ENCODE results near the gene CMYA5.

The CMYA5 gene

DNA sequence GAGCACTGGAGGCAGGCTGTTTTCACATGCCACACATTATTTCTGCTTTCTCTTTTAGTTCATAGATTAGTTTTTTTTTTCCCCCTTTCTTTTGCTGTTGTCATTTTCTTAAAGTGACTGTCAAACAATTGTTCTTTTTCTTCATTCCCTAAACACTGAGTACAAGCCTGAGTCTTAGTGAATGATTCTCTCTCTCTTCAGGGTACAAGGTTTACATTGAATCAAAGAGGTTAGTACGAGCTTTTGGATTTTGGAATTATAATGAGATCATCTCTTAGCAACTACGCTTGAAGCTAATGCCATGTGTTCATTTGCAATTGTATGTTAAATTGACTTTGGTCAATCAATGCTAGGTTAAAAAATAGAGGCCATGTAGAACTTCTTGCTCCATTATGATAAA lies 125.1 kb downstream of the CMYA5 start:
- Histone ChIP-seq H3K4me2 (ENCODE audit: low read length) (no peak overlapping the region), H3K9me3 (ENCODE audit: insufficient read depth, low read length) (no peaks in the 10 kb centered on the region), H3K9ac (ENCODE audit: low read length) (no peak overlapping the region), H3K27me3 (ENCODE audit: low read depth, low read length) (no peaks in the 10 kb centered on the region), H3K79me2 (ENCODE audit: low read length) (no peaks in the 10 kb centered on the region), H4K20me1 (ENCODE audit: insufficient read depth, low read length) (no peaks in the 10 kb centered on the region), H3K27ac (ENCODE audit: low read length) (no peak overlapping the region), H3K4me1 (ENCODE audit: low read length) (no peaks in the 10 kb centered on the region), H3K4me3 (ENCODE audit: low read length) (no peak overlapping the region), H2AFZ (ENCODE audit: low read depth, low read length) (no peak overlapping the region), H3K36me3 (replicated peaks; ENCODE audit: low read depth, low read length) (no peaks in the 10 kb centered on the region)
- TF ChIP-seq EZH2phosphoT487 (IDR thresholded peaks at IDR 0.05; ENCODE audit: low read depth): no peak
- TF ChIP-seq, protein P1, sequence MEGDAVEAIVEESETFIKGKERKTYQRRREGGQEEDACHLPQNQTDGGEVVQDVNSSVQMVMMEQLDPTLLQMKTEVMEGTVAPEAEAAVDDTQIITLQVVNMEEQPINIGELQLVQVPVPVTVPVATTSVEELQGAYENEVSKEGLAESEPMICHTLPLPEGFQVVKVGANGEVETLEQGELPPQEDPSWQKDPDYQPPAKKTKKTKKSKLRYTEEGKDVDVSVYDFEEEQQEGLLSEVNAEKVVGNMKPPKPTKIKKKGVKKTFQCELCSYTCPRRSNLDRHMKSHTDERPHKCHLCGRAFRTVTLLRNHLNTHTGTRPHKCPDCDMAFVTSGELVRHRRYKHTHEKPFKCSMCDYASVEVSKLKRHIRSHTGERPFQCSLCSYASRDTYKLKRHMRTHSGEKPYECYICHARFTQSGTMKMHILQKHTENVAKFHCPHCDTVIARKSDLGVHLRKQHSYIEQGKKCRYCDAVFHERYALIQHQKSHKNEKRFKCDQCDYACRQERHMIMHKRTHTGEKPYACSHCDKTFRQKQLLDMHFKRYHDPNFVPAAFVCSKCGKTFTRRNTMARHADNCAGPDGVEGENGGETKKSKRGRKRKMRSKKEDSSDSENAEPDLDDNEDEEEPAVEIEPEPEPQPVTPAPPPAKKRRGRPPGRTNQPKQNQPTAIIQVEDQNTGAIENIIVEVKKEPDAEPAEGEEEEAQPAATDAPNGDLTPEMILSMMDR (IDR thresholded peaks at IDR 0.05; ENCODE audit: low read depth, low read length): no peak

DNA sequence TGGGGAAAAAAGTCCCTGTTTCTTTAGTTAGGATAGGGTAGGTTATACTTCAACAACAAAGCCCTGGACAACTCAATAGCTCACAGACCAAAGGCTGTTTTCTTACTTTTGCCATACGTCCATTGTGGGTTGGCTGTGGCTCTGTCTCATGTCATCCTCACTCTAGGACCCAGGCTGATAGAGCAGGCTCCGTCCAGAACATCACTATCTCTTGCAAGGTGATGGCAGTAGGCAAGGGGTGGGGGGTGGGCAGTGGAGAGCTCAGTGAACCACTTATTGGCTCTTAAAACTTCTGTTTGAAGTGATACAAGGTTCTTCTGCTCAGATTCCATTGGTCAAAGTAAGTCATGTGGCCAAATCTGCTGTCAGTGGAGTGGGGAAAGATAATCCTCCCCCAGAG lies 126.4 kb downstream of the CMYA5 start:
- TF ChIP-seq EZH2phosphoT487 (IDR thresholded peaks at IDR 0.05; ENCODE audit: low read depth): no peak
- TF ChIP-seq, protein P1 (IDR thresholded peaks at IDR 0.05; ENCODE audit: low read depth, low read length): no peak
- Histone ChIP-seq H4K20me1 (ENCODE audit: insufficient read depth, low read length) (no peaks in the 10 kb centered on the region), H3K27me3 (ENCODE audit: low read depth, low read length) (no peaks in the 10 kb centered on the region), H3K4me1 (ENCODE audit: low read length) (no peaks in the 10 kb centered on the region), H3K4me3 (ENCODE audit: low read length) (no peak overlapping the region), H3K79me2 (ENCODE audit: low read length) (no peaks in the 10 kb centered on the region), H3K9me3 (ENCODE audit: insufficient read depth, low read length) (no peaks in the 10 kb centered on the region), H3K9ac (ENCODE audit: low read length) (no peak overlapping the region), H2AFZ (ENCODE audit: low read depth, low read length) (no peak overlapping the region), H3K27ac (ENCODE audit: low read length) (no peak overlapping the region), H3K36me3 (replicated peaks; ENCODE audit: low read depth, low read length) (no peaks in the 10 kb centered on the region), H3K4me2 (ENCODE audit: low read length) (no peak overlapping the region)

- H3K4me1 ChIP-seq (ENCODE audit: low read length): no peaks in the 10 kb centered on the region
- no peak overlapping the region for H3K4me3 ChIP-seq (ENCODE audit: low read length)
- no peaks in the 10 kb centered on the region for H3K36me3 ChIP-seq (replicated peaks; ENCODE audit: low read depth, low read length)
- H2AFZ ChIP-seq (ENCODE audit: low read depth, low read length): no peak overlapping the region
- H3K4me2 ChIP-seq (ENCODE audit: low read length): no peak overlapping the region
- no peaks in the 10 kb centered on the region for H3K27me3 ChIP-seq (ENCODE audit: low read depth, low read length)
- H3K27ac ChIP-seq (ENCODE audit: low read length): no peak overlapping the region
- H3K9ac ChIP-seq (ENCODE audit: low read length): no peak overlapping the region
- no peaks in the 10 kb centered on the region for H3K9me3 ChIP-seq (ENCODE audit: insufficient read depth, low read length)
- H4K20me1 ChIP-seq (ENCODE audit: insufficient read depth, low read length): no peaks in the 10 kb centered on the region
- TF ChIP-seq, protein P1 (IDR thresholded peaks at IDR 0.05; ENCODE audit: low read depth, low read length): no peak
- no peak for TF ChIP-seq EZH2phosphoT487 (IDR thresholded peaks at IDR 0.05; ENCODE audit: low read depth)
- H3K79me2 ChIP-seq (ENCODE audit: low read length): no peaks in the 10 kb centered on the region
Observed at GRCh38 chr5:79820648-79821047, 131.0 kb downstream of the CMYA5 start.

DNA sequence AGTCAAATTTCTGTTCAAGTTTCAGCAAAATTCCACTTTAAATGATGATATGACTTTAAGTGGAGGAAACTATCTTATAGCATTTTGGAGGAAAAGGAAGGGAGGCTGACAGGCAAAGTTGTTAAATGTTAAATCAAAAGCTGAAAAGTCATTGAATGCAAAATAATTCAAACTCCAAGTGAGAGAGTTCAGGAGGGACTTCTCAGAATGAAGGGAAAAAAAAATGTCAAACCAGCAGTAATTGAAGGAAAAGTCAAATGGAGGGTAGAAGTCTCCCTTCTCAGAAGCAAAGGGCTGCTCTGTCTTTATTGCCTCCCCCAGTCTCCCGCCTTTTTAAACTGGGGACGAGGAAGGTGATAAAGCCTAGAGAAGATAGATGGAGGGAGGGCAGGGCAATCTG lies 134.8 kb downstream of the CMYA5 start:
- H2AFZ ChIP-seq (ENCODE audit: low read depth, low read length): no peak overlapping the region
- no peak for TF ChIP-seq EZH2phosphoT487 (IDR thresholded peaks at IDR 0.05; ENCODE audit: low read depth)
- TF ChIP-seq, protein P1 (IDR thresholded peaks at IDR 0.05; ENCODE audit: low read depth, low read length): no peak

More for the DNA sequence above, 134.8 kb downstream of the CMYA5 start:
- no peak overlapping the region for H3K4me2 ChIP-seq (ENCODE audit: low read length)
- H3K27me3 ChIP-seq (ENCODE audit: low read depth, low read length): no peaks in the 10 kb centered on the region
- no peaks in the 10 kb centered on the region for H3K4me1 ChIP-seq (ENCODE audit: low read length)
- H3K27ac ChIP-seq (ENCODE audit: low read length): no peak overlapping the region
- no peak overlapping the region for H3K4me3 ChIP-seq (ENCODE audit: low read length)
- H3K36me3 ChIP-seq (replicated peaks; ENCODE audit: low read depth, low read length): no peaks in the 10 kb centered on the region
- no peaks in the 10 kb centered on the region for H4K20me1 ChIP-seq (ENCODE audit: insufficient read depth, low read length)
- no peaks in the 10 kb centered on the region for H3K79me2 ChIP-seq (ENCODE audit: low read length)
- H3K9ac ChIP-seq (ENCODE audit: low read length): no peak overlapping the region
- no peaks in the 10 kb centered on the region for H3K9me3 ChIP-seq (ENCODE audit: insufficient read depth, low read length)
